Stimulated activated naive CD8-positive, alpha-beta T cell treated with anti-CD3 and anti-CD28 coated beads, Interleukin-15, Interleukin-2, amounts not matched to agents 100 ng/mL and 50 ng/mL, for 24 hours (primary cell): Measurements from ENCODE around the gene AMZ1.
"Not testable (repeated sequence)": the region's sequence is repeated elsewhere in the genome, so short reads cannot be mapped to it uniquely, and the experiment has no call there.

ENCODE experiments used
- H3K27ac Mint-ChIP-seq: one replicate; pipeline ENCODE4 v1.8.0; 2021; ENCODE audit warnings: mild to moderate bottlenecking, mixed read lengths
- H3K27me3 Mint-ChIP-seq: one replicate; pipeline ENCODE4 v1.8.0; 2021; ENCODE audit warnings: mixed read lengths
- H3K36me3 Mint-ChIP-seq: one replicate; pipeline ENCODE4 v1.8.0; 2021; ENCODE audit warnings: low read depth, mixed read lengths
- H3K4me1 Mint-ChIP-seq: one replicate; pipeline ENCODE4 v1.8.0; 2021; ENCODE audit warnings: low read depth, mixed read lengths
- H3K4me3 Mint-ChIP-seq: one replicate; pipeline ENCODE4 v1.8.0; 2021; ENCODE audit warnings: mild to moderate bottlenecking, mixed read lengths
- H3K9me3 Mint-ChIP-seq: one replicate; pipeline ENCODE4 v1.8.0; 2021; ENCODE audit warnings: mixed read lengths

AMZ1 gene

DNA sequence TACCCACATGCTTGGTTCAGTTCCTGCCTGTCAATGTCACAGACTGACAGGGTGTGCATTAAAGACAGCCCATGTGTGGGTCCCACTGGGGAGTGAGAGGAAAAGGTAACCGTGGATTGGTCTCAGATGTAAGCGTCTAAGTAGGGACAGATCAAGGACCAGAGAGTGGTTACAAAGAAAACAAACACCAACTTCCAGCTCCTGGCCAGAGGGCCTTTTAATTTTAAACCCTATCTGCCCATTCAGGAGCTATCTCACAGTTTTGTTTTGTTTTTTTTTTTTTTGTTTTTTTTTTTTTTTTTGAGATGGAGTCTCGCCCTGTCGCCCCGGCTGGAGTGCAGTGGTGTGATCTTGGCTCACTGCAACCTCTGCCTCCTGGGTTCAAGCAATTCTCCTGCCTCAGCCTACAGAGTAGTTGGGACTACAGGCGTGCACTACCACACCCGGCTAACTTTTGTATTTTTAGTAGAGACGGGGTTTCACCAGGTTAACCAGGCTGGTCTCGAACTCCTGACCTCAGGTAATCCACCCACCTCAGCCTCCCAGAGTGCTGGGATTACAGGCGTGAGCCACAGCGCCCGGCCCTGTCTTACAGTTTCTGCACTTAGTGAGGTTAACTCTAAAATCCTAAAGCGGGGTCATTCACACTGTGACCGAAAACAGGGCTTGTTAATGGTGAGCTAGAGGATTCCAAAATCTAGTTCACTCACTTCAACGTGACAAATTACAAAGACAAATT, 49.2 kb downstream of the AMZ1 start:
- peaks cover 51% of the 10 kb centered on the region for H3K4me1 Mint-ChIP-seq
- not testable (repeated sequence) for H3K27me3 Mint-ChIP-seq, H3K9me3 Mint-ChIP-seq

GRCh38 chr7:2737771-2738540, 50.0 kb downstream of the AMZ1 start:
- peaks cover 14% of the 10 kb centered on the region for H3K36me3 Mint-ChIP-seq
- H3K9me3 Mint-ChIP-seq = no peaks in the 10 kb centered on the region
- H3K27me3 Mint-ChIP-seq = no peaks in the 10 kb centered on the region
- no peak overlapping the region for H3K4me3 Mint-ChIP-seq
- H3K4me1 Mint-ChIP-seq = peaks cover 44% of the 10 kb centered on the region
- no peak overlapping the region for H3K27ac Mint-ChIP-seq

More for the DNA sequence above, 49.2 kb downstream of the AMZ1 start:
- not testable (repeated sequence) for H3K4me3 Mint-ChIP-seq
- Mint-ChIP-seq H3K36me3 (peaks cover 14% of the 10 kb centered on the region), H3K27ac (peak overlapping the region; percentile 47)

DNA sequence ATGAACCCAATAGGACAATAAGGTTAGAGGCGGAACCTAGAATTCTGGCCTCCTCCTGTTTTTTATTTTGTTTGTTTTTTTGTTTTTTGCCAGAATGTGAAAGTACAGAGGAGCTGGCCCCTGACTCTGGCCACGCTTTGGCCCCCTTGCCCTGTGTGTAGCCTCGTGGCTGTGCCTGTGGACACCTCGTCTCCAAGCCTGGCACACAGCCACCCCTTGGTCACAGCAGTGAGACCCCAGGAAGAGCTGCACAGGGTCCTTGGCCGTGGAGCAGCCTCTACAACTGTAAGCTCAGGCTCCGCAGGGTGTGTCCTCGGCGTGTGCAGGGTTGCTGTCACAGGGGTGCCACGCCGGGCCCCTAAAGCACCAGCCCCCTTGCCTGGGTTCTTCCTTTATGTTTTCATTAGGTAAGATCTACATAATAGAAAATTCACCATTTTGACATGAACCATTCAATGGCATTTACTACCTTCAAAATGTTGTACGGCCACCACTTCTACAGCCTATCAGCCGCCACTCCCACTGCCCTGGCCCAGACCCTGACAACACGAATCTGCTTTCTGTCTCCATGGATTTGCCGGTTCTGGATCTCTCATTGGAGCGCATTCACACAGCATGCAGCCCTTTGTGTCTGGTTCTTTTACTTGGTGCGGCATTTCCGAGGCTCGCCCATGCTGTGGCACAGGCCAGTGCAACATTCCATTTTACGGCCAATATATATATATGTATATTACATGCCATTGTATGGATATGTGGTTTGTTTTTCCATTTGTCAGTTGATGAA, 51.0 kb downstream of the AMZ1 start:
- peaks cover 14% of the 10 kb centered on the region for H3K36me3 Mint-ChIP-seq
- no peaks in the 10 kb centered on the region for H3K9me3 Mint-ChIP-seq
- H3K27ac Mint-ChIP-seq = no peak overlapping the region
- H3K27me3 Mint-ChIP-seq = no peaks in the 10 kb centered on the region
- no peak overlapping the region for H3K4me3 Mint-ChIP-seq
- H3K4me1 Mint-ChIP-seq = peaks cover 34% of the 10 kb centered on the region

GRCh38 chr7:2743523-2744185, 55.7 kb downstream of the AMZ1 start:
- H3K27me3 Mint-ChIP-seq, H3K27ac Mint-ChIP-seq, H3K4me1 Mint-ChIP-seq, H3K4me3 Mint-ChIP-seq, H3K9me3 Mint-ChIP-seq: not testable (repeated sequence)
- peaks cover 21% of the 10 kb centered on the region for H3K36me3 Mint-ChIP-seq

DNA sequence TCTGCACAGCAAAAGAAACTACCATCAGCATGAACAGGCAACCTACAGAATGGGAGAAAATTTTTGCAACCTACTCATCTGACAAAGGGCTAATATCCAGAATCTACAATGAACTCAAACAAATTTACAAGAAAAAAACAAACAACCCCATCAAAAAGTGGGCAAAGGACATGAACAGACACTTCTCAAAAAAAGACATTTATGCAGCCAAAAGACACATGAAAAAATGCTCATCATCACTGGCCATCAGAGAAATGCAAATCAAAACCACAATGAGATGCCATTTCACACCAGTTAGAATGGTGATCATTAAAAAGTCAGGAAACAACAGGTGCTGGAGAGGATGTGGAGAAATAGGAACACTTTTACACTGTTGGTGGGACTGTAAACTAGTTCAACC, 60.7 kb downstream of the AMZ1 start:
- not testable (repeated sequence) for H3K4me3 Mint-ChIP-seq, H3K4me1 Mint-ChIP-seq, H3K9me3 Mint-ChIP-seq, H3K27ac Mint-ChIP-seq, H3K27me3 Mint-ChIP-seq, H3K36me3 Mint-ChIP-seq

DNA sequence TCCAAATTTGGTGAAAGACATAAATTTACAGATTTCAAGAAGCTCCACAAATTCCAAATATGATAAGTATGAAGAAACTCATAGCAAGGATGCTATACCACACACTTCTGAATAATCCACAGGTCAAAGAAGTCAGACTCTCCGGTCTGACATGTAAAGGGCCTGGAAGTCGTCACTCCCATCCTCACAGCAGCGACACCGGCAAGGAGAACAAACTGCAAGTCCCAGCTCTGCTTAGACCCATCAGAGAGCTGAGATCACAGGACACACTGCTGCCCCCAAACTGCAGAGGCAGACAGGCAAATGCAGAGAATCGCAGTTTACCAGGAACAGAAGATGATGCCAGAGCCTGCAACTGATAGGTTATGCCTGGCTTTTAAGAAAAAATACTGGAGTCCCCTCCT, 62.0 kb downstream of the AMZ1 start:
- Mint-ChIP-seq H3K36me3 (peaks cover 3% of the 10 kb centered on the region), H3K4me3 (no peak overlapping the region), H3K4me1 (peaks cover 1% of the 10 kb centered on the region), H3K27me3 (no peaks in the 10 kb centered on the region), H3K9me3 (peaks cover 2% of the 10 kb centered on the region), H3K27ac (no peak overlapping the region)

- Mint-ChIP-seq H3K4me1 (no peaks in the 10 kb centered on the region), H3K9me3 (peaks cover 5% of the 10 kb centered on the region), H3K36me3 (peaks cover 13% of the 10 kb centered on the region), H3K27ac (no peak overlapping the region), H3K27me3 (no peaks in the 10 kb centered on the region), H3K4me3 (no peak overlapping the region)
Observed at GRCh38 chr7:2751086-2751485, 63.1 kb downstream of the AMZ1 start.

DNA sequence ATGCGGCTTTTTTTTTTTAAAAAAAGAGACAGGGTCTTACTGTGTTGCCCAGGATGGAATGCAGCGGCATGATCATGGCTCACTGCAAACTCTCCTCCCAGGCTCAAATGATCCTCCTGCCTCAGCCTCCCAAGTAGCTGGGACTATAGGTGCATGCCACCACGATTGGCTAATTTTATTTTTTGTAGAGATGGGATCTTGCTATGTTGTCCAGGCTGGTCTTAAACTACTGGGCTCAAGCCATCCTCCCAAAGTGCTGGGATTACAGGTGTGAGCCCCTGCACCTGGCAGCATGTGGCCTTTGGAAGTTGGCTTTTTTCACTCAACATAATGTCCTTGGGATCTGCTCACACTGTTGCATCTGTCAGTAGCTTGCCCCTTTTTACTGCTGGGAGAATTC, 65.1 kb downstream of the AMZ1 start:
- Mint-ChIP-seq H3K27ac (no peak overlapping the region), H3K27me3 (no peaks in the 10 kb centered on the region), H3K4me3 (no peak overlapping the region), H3K4me1 (peaks cover 20% of the 10 kb centered on the region), H3K9me3 (peaks cover 5% of the 10 kb centered on the region), H3K36me3 (peaks cover 22% of the 10 kb centered on the region)

DNA sequence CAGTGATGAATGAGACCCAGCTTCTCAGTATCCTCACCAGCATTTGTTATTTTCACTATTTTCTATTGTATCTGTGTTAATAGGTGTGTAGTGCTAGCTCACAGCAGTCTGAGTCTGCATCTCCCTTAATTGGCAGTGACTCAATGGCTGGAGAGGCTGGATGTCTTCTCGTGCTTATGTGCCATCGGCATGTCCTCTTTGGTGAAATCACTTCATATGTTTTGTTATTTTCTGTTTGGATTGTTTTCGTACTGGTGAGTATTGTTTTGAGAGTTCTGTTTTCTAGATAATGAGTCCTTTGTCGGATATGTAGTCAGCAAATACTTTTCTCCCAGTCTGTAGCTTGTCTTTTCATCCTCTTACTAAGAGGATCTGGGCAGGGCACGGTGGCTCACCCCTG, 66.1 kb downstream of the AMZ1 start:
- Mint-ChIP-seq H3K9me3 (peaks cover 5% of the 10 kb centered on the region), H3K4me3 (no peak overlapping the region), H3K27me3 (no peaks in the 10 kb centered on the region), H3K27ac (no peak overlapping the region), H3K4me1 (peaks cover 29% of the 10 kb centered on the region), H3K36me3 (peaks cover 22% of the 10 kb centered on the region)

DNA sequence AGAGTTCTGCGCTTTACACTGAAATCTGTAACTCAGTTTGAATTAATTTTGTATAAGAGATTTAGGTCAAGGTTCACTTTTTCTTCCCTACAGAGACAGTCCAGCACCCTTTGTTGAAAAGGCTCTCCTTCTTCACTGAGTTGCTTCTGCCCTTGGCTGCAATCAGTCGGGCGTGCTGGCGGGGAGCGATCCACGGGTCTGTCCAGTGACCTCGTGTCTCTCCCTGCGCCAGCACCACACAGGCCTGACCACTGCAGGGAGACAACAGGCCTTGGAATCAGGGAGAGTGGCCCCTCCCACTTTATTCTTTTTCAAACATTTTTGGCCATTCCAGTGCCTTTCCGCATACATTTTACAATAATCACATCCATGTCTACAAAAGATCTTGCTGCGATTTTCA, 66.9 kb downstream of the AMZ1 start:
- Mint-ChIP-seq H3K36me3 (peaks cover 22% of the 10 kb centered on the region), H3K4me1 (peaks cover 38% of the 10 kb centered on the region), H3K9me3 (peaks cover 5% of the 10 kb centered on the region), H3K4me3 (no peak overlapping the region), H3K27me3 (no peaks in the 10 kb centered on the region), H3K27ac (no peak overlapping the region)

- Mint-ChIP-seq H3K36me3 (peaks cover 24% of the 10 kb centered on the region), H3K9me3 (peaks cover 5% of the 10 kb centered on the region), H3K4me3 (no peak overlapping the region), H3K27ac (no peak overlapping the region), H3K27me3 (no peaks in the 10 kb centered on the region), H3K4me1 (peaks cover 44% of the 10 kb centered on the region)
Observed at GRCh38 chr7:2755531-2755930, 67.5 kb downstream of the AMZ1 start.

GRCh38 chr7:2757361-2757903, 69.4 kb downstream of the AMZ1 start:
- Mint-ChIP-seq H3K4me3 (peak overlapping the region; percentile 60), H3K9me3 (peaks cover 5% of the 10 kb centered on the region), H3K27me3 (no peaks in the 10 kb centered on the region), H3K36me3 (peaks cover 36% of the 10 kb centered on the region), H3K27ac (peak overlapping the region; percentile 95), H3K4me1 (peaks cover 53% of the 10 kb centered on the region)

GRCh38 chr7:2757904-2758672, 70.1 kb downstream of the AMZ1 start:
- Mint-ChIP-seq H3K4me3 (peak overlapping the region; percentile 60), H3K36me3 (peaks cover 36% of the 10 kb centered on the region), H3K4me1 (peaks cover 53% of the 10 kb centered on the region), H3K27ac (peak overlapping the region; percentile 95), H3K27me3 (no peaks in the 10 kb centered on the region), H3K9me3 (peaks cover 5% of the 10 kb centered on the region)
